ENCODE results near the gene NPTN.

- TF ChIP-seq, protein P1, sequence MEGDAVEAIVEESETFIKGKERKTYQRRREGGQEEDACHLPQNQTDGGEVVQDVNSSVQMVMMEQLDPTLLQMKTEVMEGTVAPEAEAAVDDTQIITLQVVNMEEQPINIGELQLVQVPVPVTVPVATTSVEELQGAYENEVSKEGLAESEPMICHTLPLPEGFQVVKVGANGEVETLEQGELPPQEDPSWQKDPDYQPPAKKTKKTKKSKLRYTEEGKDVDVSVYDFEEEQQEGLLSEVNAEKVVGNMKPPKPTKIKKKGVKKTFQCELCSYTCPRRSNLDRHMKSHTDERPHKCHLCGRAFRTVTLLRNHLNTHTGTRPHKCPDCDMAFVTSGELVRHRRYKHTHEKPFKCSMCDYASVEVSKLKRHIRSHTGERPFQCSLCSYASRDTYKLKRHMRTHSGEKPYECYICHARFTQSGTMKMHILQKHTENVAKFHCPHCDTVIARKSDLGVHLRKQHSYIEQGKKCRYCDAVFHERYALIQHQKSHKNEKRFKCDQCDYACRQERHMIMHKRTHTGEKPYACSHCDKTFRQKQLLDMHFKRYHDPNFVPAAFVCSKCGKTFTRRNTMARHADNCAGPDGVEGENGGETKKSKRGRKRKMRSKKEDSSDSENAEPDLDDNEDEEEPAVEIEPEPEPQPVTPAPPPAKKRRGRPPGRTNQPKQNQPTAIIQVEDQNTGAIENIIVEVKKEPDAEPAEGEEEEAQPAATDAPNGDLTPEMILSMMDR (IDR thresholded peaks at IDR 0.05) = no peak
- TF ChIP-seq POLR2AphosphoS5 (IDR thresholded peaks at IDR 0.05) = no peak
- no peak for TF ChIP-seq POLR2A (IDR thresholded peaks at IDR 0.05)
Measured at GRCh38 chr15:73617913-73618312, 15.3 kb downstream of the NPTN start.
